Right lobe of liver (tissue), 4 donors: ENCODE measurements around the gene C15orf40.

Experiments used
- CTCF ChIP-seq, 4 donors: fragments of 200-600 bp in 3 of 4; fragments of 450-650 bp in 1 of 4; IDR thresholded peaks; one replicate each; pipeline versions ENCODE4 v1.5.1 to v1.8.0; 2016 to 2022; ENCODE audit warnings: antibody characterized with exemption in 4 of 4, mild to moderate bottlenecking in 2 of 4
- POLR2A ChIP-seq: fragments of 450-650 bp; IDR thresholded peaks from one replicate; pipeline ENCODE4 v1.6.1; 2017; ENCODE audit warnings: antibody characterized with exemption, mild to moderate bottlenecking
- donor health status: DM: no; HTN: no; CAD: no.
- donor health status: DM: no; HTN: no; CAD: no.
- donor health status: DM: no; HTN: yes; CAD: no.

- no peak for TF ChIP-seq CTCF (IDR thresholded peaks at IDR 0.05)
- TF ChIP-seq POLR2A, result no peak
Observed at GRCh38 chr15:83044156-83044555, 32.7 kb upstream of the C15orf40 start.
